Breast epithelium (tissue), 3 donors: ENCODE data around the gene NUDT17.

Experiments
- CTCF ChIP-seq, 3 donors: fragments of 450-650 bp; IDR thresholded peaks; one replicate each; pipeline ENCODE4 v1.5.1; 2016 to 2017; ENCODE audit warnings: antibody characterized with exemption in 3 of 3, mild to moderate bottlenecking in 3 of 3, moderate library complexity in 3 of 3
- POLR2AphosphoS5 ChIP-seq, 3 donors: sonication (generic); formaldehyde crosslinking; IDR thresholded peaks; one replicate each; pipeline ENCODE4 v1.6.1; 2017; ENCODE audit warnings: antibody characterized with exemption in 3 of 3

GRCh38 chr1:145868232-145868631 lies 22.8 kb downstream of the NUDT17 start:
- TF ChIP-seq CTCF (IDR thresholded peaks at IDR 0.05), result no peak
- no peak for TF ChIP-seq POLR2AphosphoS5 (IDR thresholded peaks at IDR 0.05)
